ENCODE measurements around the gene MACO1. TPM values are rescaled to one million over a fixed set of nuclear protein-coding genes. Genes with fewer than 3 reads are reported as not detected.

MACO1 gene
- total RNA-seq, 1 experiment from 2014 or later: 22.9 TPM

DNA sequence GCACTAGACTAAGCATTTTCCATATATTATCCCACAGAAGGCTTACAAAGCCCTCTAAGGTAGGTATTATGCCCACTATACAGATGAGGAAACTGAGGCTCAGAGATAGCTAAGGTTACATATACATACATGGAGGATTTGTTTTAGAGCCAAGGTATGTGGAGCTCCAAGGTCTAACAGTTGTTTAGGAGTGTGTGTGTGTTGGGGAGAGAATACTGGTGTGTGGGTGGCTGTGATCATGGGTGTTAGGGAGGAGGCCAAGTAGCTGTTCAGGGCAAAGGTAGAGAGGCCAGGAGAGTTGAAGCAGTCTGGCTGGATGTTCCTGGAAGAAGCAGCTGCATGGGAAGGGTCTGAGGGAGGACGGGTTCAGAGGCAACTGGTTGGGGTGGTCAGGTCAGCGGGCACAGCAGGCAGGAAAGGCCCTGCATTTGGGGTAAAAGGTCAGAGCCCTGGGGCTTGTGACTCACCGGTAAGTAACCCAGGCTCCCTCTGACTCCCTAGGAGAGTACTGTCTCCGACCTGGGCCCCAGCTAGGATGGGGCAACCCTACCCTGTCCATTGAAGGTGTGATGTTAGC lies 107.6 kb downstream of the MACO1 start:
- ChIA-PET CTCF (interaction anchor here (0.7 kb wide), 1 partner anchor 15 kb away, joined by 3 read pairs; no protein-coding TSS in a partner anchor), POLR2A (ENCODE audit: low non-redundant PET) (no interaction called here)
- no peak for DNase-seq (ENCODE audit: low spot score)
- no peaks in the 10 kb centered on the region for H3K27me3 ChIP-seq (replicated peaks; ENCODE audit: insufficient read depth, low read depth, low read length, poor library complexity)
- no peak overlapping the region for H3K4me3 ChIP-seq (ENCODE audit: low read depth, low read length, poor library complexity, severe bottlenecking)
- H3K36me3 ChIP-seq (ENCODE audit: insufficient read depth, low read length, poor library complexity, severe bottlenecking): no peaks in the 10 kb centered on the region
- no peaks in the 10 kb centered on the region for H3K4me1 ChIP-seq (ENCODE audit: insufficient read depth, low read length, poor library complexity, severe bottlenecking)
- H3K27ac ChIP-seq (ENCODE audit: low read depth, low read length, poor library complexity, severe bottlenecking): no peak overlapping the region
- TF ChIP-seq EZH2 (IDR thresholded peaks at IDR 0.05; ENCODE audit: borderline replicate concordance, low read depth, low read length, poor library complexity, severe bottlenecking): no peak
- TF ChIP-seq, protein P1, sequence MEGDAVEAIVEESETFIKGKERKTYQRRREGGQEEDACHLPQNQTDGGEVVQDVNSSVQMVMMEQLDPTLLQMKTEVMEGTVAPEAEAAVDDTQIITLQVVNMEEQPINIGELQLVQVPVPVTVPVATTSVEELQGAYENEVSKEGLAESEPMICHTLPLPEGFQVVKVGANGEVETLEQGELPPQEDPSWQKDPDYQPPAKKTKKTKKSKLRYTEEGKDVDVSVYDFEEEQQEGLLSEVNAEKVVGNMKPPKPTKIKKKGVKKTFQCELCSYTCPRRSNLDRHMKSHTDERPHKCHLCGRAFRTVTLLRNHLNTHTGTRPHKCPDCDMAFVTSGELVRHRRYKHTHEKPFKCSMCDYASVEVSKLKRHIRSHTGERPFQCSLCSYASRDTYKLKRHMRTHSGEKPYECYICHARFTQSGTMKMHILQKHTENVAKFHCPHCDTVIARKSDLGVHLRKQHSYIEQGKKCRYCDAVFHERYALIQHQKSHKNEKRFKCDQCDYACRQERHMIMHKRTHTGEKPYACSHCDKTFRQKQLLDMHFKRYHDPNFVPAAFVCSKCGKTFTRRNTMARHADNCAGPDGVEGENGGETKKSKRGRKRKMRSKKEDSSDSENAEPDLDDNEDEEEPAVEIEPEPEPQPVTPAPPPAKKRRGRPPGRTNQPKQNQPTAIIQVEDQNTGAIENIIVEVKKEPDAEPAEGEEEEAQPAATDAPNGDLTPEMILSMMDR (conservative IDR thresholded peaks at IDR 0.05; ENCODE audit: low read depth, low read length): no peak
- intact Hi-C loops (cut with micrococcal nuclease; ENCODE audit: unreplicated experiment): no loop called here
- no peaks in the 10 kb centered on the region for H3K9me3 ChIP-seq (ENCODE audit: low read depth, low read length, poor library complexity, severe bottlenecking)
- BruUV-seq (replicated peaks): no TSS peak

DNA sequence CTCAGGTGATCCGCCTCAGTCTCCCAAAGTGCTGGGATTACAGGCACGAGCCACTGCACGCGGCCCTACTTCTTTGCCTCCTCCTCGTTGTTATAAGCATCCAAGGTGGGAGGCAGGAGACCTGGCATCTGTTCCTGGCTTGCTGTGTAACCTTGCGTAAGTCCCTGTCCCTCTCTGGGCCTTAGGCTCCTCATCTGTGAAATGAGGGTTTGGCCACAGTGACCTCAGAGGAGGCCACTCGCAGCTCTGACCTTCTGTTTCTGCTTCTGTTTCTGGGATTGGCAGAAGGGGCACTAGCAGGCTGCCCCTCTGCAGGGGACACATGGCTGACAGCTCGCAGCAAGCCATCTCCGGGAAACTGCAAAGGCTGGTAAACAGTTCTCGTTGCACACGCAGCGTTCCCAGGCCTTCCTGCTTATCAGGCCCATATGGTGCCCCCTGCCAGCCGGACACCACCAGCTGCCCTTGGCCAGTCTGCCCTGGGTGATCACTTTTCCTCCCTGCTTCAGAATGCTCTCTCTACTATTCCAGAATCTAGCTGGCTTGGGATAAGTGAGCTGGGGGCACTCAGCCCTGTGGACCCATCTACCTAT lies 110.1 kb downstream of the MACO1 start:
- no TSS peak for BruUV-seq (replicated peaks)
- no peak overlapping the region for H3K4me3 ChIP-seq (ENCODE audit: low read depth, low read length, poor library complexity, severe bottlenecking)
- ChIA-PET POLR2A (ENCODE audit: low non-redundant PET) (no interaction called here), CTCF (no interaction called here)
- no peaks in the 10 kb centered on the region for H3K4me1 ChIP-seq (ENCODE audit: insufficient read depth, low read length, poor library complexity, severe bottlenecking)
- no peak for DNase-seq (ENCODE audit: low spot score)
- H3K9me3 ChIP-seq (ENCODE audit: low read depth, low read length, poor library complexity, severe bottlenecking): no peaks in the 10 kb centered on the region
- intact Hi-C loops (cut with micrococcal nuclease; ENCODE audit: unreplicated experiment): no loop called here
- H3K27me3 ChIP-seq (replicated peaks; ENCODE audit: insufficient read depth, low read depth, low read length, poor library complexity): no peaks in the 10 kb centered on the region
- H3K36me3 ChIP-seq (ENCODE audit: insufficient read depth, low read length, poor library complexity, severe bottlenecking): no peaks in the 10 kb centered on the region
- TF ChIP-seq, protein P1 (conservative IDR thresholded peaks at IDR 0.05; ENCODE audit: low read depth, low read length): no peak
- no peak for TF ChIP-seq EZH2 (IDR thresholded peaks at IDR 0.05; ENCODE audit: borderline replicate concordance, low read depth, low read length, poor library complexity, severe bottlenecking)
- no peak overlapping the region for H3K27ac ChIP-seq (ENCODE audit: low read depth, low read length, poor library complexity, severe bottlenecking)

DNA sequence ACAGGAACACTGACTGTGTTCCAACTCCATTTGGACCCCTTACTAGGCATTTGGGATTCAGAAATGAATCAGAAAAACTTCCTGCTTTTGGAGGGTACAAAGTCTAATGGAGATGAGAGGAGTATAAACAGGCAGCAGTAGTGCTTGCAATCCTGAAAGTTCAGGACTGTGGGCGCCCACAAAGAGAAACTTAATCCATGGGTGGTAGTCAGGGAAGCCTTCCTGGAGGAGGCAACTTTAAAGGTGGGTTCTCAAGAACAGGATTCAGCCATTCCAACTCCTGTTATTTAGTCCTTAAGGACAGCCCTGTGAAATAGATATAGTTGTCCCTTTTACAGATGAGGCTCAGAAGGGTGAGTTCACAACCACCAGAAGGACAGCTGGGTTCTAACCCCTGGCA lies 110.7 kb downstream of the MACO1 start:
- TF ChIP-seq, protein P1 (conservative IDR thresholded peaks at IDR 0.05; ENCODE audit: low read depth, low read length): no peak
- no peak for TF ChIP-seq EZH2 (IDR thresholded peaks at IDR 0.05; ENCODE audit: borderline replicate concordance, low read depth, low read length, poor library complexity, severe bottlenecking)
- intact Hi-C loops (cut with micrococcal nuclease; ENCODE audit: unreplicated experiment): no loop called here
- H3K27me3 ChIP-seq (replicated peaks; ENCODE audit: insufficient read depth, low read depth, low read length, poor library complexity): no peaks in the 10 kb centered on the region
- POLR2A ChIA-PET (ENCODE audit: low non-redundant PET): no interaction called here
- no peak for DNase-seq (ENCODE audit: low spot score)
- H3K4me1 ChIP-seq (ENCODE audit: insufficient read depth, low read length, poor library complexity, severe bottlenecking): no peaks in the 10 kb centered on the region
- H3K27ac ChIP-seq (ENCODE audit: low read depth, low read length, poor library complexity, severe bottlenecking): no peak overlapping the region
- H3K36me3 ChIP-seq (ENCODE audit: insufficient read depth, low read length, poor library complexity, severe bottlenecking): no peaks in the 10 kb centered on the region
- no peaks in the 10 kb centered on the region for H3K9me3 ChIP-seq (ENCODE audit: low read depth, low read length, poor library complexity, severe bottlenecking)
- no peak overlapping the region for H3K4me3 ChIP-seq (ENCODE audit: low read depth, low read length, poor library complexity, severe bottlenecking)
- no TSS peak for BruUV-seq (replicated peaks)
- CTCF ChIA-PET: no interaction called here
